H1 (cell line): ENCODE data around the gene ASMTL. TPM values are rescaled to one million over a fixed set of nuclear protein-coding genes. Genes with fewer than 3 reads are reported as not detected.

Source experiments
- CTCF ChIA-PET: fragments of 300-600 bp; sonication (Branson Sonifier 250); formaldehyde crosslinking; loops from one replicate; lab custom pipeline; 2021; ENCODE audit not compliant: partially characterized antibody; lab: Charles Lee
- POLR2A ChIA-PET: fragments of 300-600 bp; sonication (Branson Sonifier 250); formaldehyde crosslinking; loops from one replicate; lab custom pipeline; 2021; ENCODE audit warnings: inconsistent platforms; ENCODE audit not compliant: partially characterized antibody; lab: Charles Lee
- DNase-seq, 2 experiments: peaks; one replicate each; pipeline versions ENCODE4 v3.0.0 to v3.0.0-alpha.2; 2010 to 2022; ENCODE audit warnings: low spot score in 2 of 2, low read depth in 1 of 2, mixed read lengths in 1 of 2
- FAIRE-seq: peaks from 2 replicates; lab custom pipeline; 2011; peaks lifted over from hg19 to GRCh38; lab: Jason Lieb, UNC
- H2AFZ ChIP-seq: 2 replicates; pipeline ENCODE4 v1.8.1; 2012; ENCODE audit warnings: low read length, inconsistent platforms
- H2AK5ac ChIP-seq: 2 replicates; pipeline ENCODE4 v1.6.1; 2013; ENCODE audit warnings: low read depth, low read length
- H2BK120ac ChIP-seq: replicated peaks from 2 replicates; pipeline ENCODE3; 2013; ENCODE audit warnings: low read depth, low read length, inconsistent platforms
- H2BK12ac ChIP-seq: 2 replicates; pipeline ENCODE4 v1.6.1; 2013; ENCODE audit warnings: low read depth, low read length
- H2BK15ac ChIP-seq: 2 replicates; pipeline ENCODE4 v1.6.1; 2013; ENCODE audit warnings: low read length
- H2BK20ac ChIP-seq: 2 replicates; pipeline ENCODE4 v1.6.1; 2013; ENCODE audit warnings: low read length
- H2BK5ac ChIP-seq: 2 replicates; pipeline ENCODE4 v1.6.1; 2013; ENCODE audit warnings: low read depth, low read length
- H3K14ac ChIP-seq: 2 replicates; pipeline ENCODE4 v1.6.1; 2013; ENCODE audit warnings: inconsistent platforms; ENCODE audit not compliant: insufficient read length
- H3K18ac ChIP-seq: 2 replicates; pipeline ENCODE4 v1.6.1; 2013; ENCODE audit warnings: low read length; ENCODE audit errors: extremely low read depth
- H3K23ac ChIP-seq: 2 replicates; pipeline ENCODE4 v1.6.1; 2013; ENCODE audit warnings: inconsistent platforms; ENCODE audit not compliant: insufficient read length
- H3K23me2 ChIP-seq: 2 replicates; pipeline ENCODE4 v1.6.1; 2013; ENCODE audit warnings: low read depth, low read length
- H3K27ac ChIP-seq: 2 replicates; pipeline ENCODE4 v1.6.1; 2011; ENCODE audit warnings: low read depth, low read length, inconsistent platforms
- H3K27me3 ChIP-seq, 4 experiments: replicated peaks in 1 of 4; 1 replicate in 1 of 4; 2 replicates in 3 of 4; pipeline versions ENCODE4 v1.6.1 to v1.8.1; 2011 to 2013; ENCODE audit warnings: low read length in 3 of 4, mild to moderate bottlenecking in 3 of 4, inconsistent platforms in 2 of 4, mixed read lengths in 2 of 4, moderate library complexity in 1 of 4; ENCODE audit not compliant: control insufficient read depth in 3 of 4, insufficient read depth in 3 of 4; ENCODE audit errors: extremely low read depth in 1 of 4
- H3K36me3 ChIP-seq, 4 experiments: 2 replicates each; pipeline versions ENCODE4 v1.6.1 to v1.8.1; 2011 to 2013; ENCODE audit warnings: mild to moderate bottlenecking in 4 of 4, low read length in 3 of 4, moderate library complexity in 2 of 4, control low read depth in 1 of 4, inconsistent platforms in 1 of 4; ENCODE audit not compliant: insufficient read depth in 4 of 4, control insufficient read depth in 2 of 4
- H3K4ac ChIP-seq: replicated peaks from 2 replicates; pipeline ENCODE3; 2013; ENCODE audit warnings: low read length, low read depth, mixed read lengths, inconsistent platforms; ENCODE audit not compliant: insufficient read length
- H3K4me1 ChIP-seq, 4 experiments: replicated peaks in 1 of 4; 1 replicate in 1 of 4; 2 replicates in 3 of 4; pipeline versions ENCODE4 v1.6.1 to v1.8.1; 2011 to 2013; ENCODE audit warnings: low read length in 3 of 4, inconsistent platforms in 2 of 4, mixed read lengths in 1 of 4; ENCODE audit not compliant: insufficient read depth in 4 of 4, control insufficient read depth in 3 of 4
- H3K4me2 ChIP-seq, 2 experiments: 2 replicates each; pipeline versions ENCODE4 v1.6.1 to v1.8.1; 2011 to 2013; ENCODE audit warnings: low read depth in 2 of 2, low read length in 2 of 2, control low read depth in 1 of 2, inconsistent platforms in 1 of 2, mild to moderate bottlenecking in 1 of 2; ENCODE audit not compliant: insufficient read depth in 1 of 2
- H3K4me3 ChIP-seq, 4 experiments: fragments of 200-600, 300-600 bp in 1 of 4; sonication (generic), shearing (Covaris generic), sonication (Bioruptor Twin) in 1 of 4; 2 replicates each; pipeline versions ENCODE4 v1.5.1 to v1.8.1; 2011 to 2016; ENCODE audit warnings: low read length in 4 of 4, low read depth in 3 of 4, control low read depth in 2 of 4, inconsistent platforms in 2 of 4, mild to moderate bottlenecking in 2 of 4, mixed read lengths in 1 of 4, moderate library complexity in 1 of 4; ENCODE audit not compliant: insufficient read depth in 2 of 4; ENCODE audit errors: extremely low read depth in 1 of 4
- H3K56ac ChIP-seq: replicated peaks from 2 replicates; pipeline ENCODE3; 2013; ENCODE audit warnings: low read depth, mild to moderate bottlenecking, mixed read lengths, low read length, inconsistent platforms; ENCODE audit not compliant: insufficient read length
- H3K79me1 ChIP-seq: 2 replicates; pipeline ENCODE4 v1.6.1; 2013; ENCODE audit warnings: low read depth, low read length, control low read depth
- H3K79me2 ChIP-seq, 2 experiments: 2 replicates each; pipeline versions ENCODE4 v1.6.1 to v1.8.1; 2012 to 2013; ENCODE audit warnings: low read length in 2 of 2, mild to moderate bottlenecking in 2 of 2, inconsistent platforms in 1 of 2; ENCODE audit not compliant: insufficient read depth in 2 of 2, control insufficient read depth in 1 of 2
- H3K9ac ChIP-seq, 4 experiments: replicated peaks in 1 of 4; 1 replicate in 1 of 4; 2 replicates in 3 of 4; pipeline versions ENCODE4 v1.6.1 to v1.8.1; 2011 to 2013; ENCODE audit warnings: low read depth in 3 of 4, low read length in 3 of 4, control low read depth in 2 of 4, mild to moderate bottlenecking in 2 of 4, moderate library complexity in 2 of 4, inconsistent platforms in 1 of 4; ENCODE audit errors: extremely low read depth in 1 of 4
- H3K9me3 ChIP-seq, 2 experiments: 2 replicates each; pipeline versions ENCODE4 v1.6.1 to v1.8.1; 2012 to 2013; ENCODE audit warnings: mild to moderate bottlenecking in 2 of 2, moderate library complexity in 2 of 2, control low read depth in 1 of 2, inconsistent platforms in 1 of 2, low read depth in 1 of 2, low read length in 1 of 2, mixed read lengths in 1 of 2; ENCODE audit not compliant: insufficient read depth in 2 of 2
- H4K20me1 ChIP-seq, 2 experiments: replicated peaks in 1 of 2; 2 replicates each; pipeline versions ENCODE3 to v1.8.1; 2011 to 2013; ENCODE audit warnings: inconsistent platforms in 2 of 2, low read length in 2 of 2, mild to moderate bottlenecking in 1 of 2; ENCODE audit not compliant: insufficient read depth in 2 of 2, control insufficient read depth in 1 of 2
- H4K5ac ChIP-seq: 2 replicates; pipeline ENCODE4 v1.6.1; 2013; ENCODE audit warnings: low read length, low read depth, mixed read lengths, inconsistent platforms; ENCODE audit not compliant: insufficient read length
- H4K8ac ChIP-seq: 2 replicates; pipeline ENCODE4 v1.8.0; 2013; ENCODE audit warnings: mild to moderate bottlenecking, moderate library complexity, low read length, inconsistent platforms; ENCODE audit not compliant: insufficient read depth; ENCODE audit errors: extremely low read depth
- H4K91ac ChIP-seq: replicated peaks from 2 replicates; pipeline ENCODE3; 2013; ENCODE audit warnings: low read length, mixed read lengths, inconsistent platforms; ENCODE audit not compliant: insufficient read length
- ASH2L ChIP-seq: fragments of 200-600, 300-600 bp; sonication (generic); IDR thresholded peaks from one replicate; pipeline ENCODE4 v1.7.1; 2017; ENCODE audit warnings: low read length
- CBX8 ChIP-seq: fragments of 300-800, 300-1000 bp; sonication (generic); IDR thresholded peaks from 2 replicates; pipeline ENCODE4 v1.7.1; 2016; ENCODE audit warnings: low read depth, low read length, borderline replicate concordance
- HDAC2 ChIP-seq, 2 experiments: fragments of 300-600 bp in 1 of 2; sonication (generic) in 1 of 2; IDR thresholded peaks; 2 replicates each; pipeline ENCODE4 v1.6.1; 2011 to 2012; ENCODE audit warnings: low read depth in 2 of 2, low read length in 2 of 2, mild to moderate bottlenecking in 2 of 2, moderate library complexity in 2 of 2, borderline replicate concordance in 1 of 2, inconsistent platforms in 1 of 2
- NRF1 ChIP-seq: IDR thresholded peaks from 2 replicates; pipeline ENCODE4 v1.6.1; 2011; ENCODE audit warnings: mild to moderate bottlenecking, low read depth, low read length, improper control_type of control experiment
- POLR2AphosphoS5 ChIP-seq: IDR thresholded peaks from 2 replicates; pipeline ENCODE4 v1.6.1; 2011; ENCODE audit warnings: low read depth, low read length
- SIN3A ChIP-seq, 2 experiments: IDR thresholded peaks in 1 of 2; conservative IDR thresholded peaks in 1 of 2; 2 replicates each; pipeline ENCODE4 v1.6.1; 2011 to 2012; ENCODE audit warnings: low read length in 2 of 2, improper control_type of control experiment in 1 of 2, low read depth in 1 of 2, mild to moderate bottlenecking in 1 of 2
- WGBS, 2 experiments: shearing (Covaris generic) in 1 of 2; methylation state at CpG; one replicate each; pipeline versions ENCODE4 v1.1.6 to v1.1.7; 2013 to 2015; ENCODE audit warnings: low lambda C conversion rate in 2 of 2, mixed read lengths in 2 of 2, inconsistent platforms in 1 of 2, low coverage in 1 of 2, missing lambda C conversion rate in 1 of 2; ENCODE audit not compliant: insufficient replicate concordance in 2 of 2, insufficient coverage in 1 of 2, insufficient read length in 1 of 2; ENCODE audit errors: extremely low coverage in 1 of 2, missing lambda C conversion rate in 1 of 2; 5-methylcytosine and 5-hydroxymethylcytosine counted together
- polyA plus RNA-seq, 7 experiments: library from polyadenylated mRNA; depleted of rRNA in 3 of 7; stranded (reverse) in 5 of 7; unstranded in 2 of 7; fragments of >200 nt in 5 of 7; fragments of 200-250 nt in 2 of 7; gene quantifications; 1 replicate in 5 of 7; 2 replicates in 1 of 7; 4 replicates in 1 of 7; pipeline versions ENCODE4 v1.2.1 to v1.2.3, GENCODE V29; 2011 to 2013; ENCODE audit warnings: missing spikeins in 2 of 7, mixed read lengths in 2 of 7
- total RNA-seq: library from RNA; stranded (reverse); fragmentation: NEBNext Ultra II Directional; extraction: Animal tissue kit (Norgen Biotek cat#: 25700); gene quantifications from 2 replicates; pipeline ENCODE4 v1.2.1, GENCODE V29; 2021
- TF ChIP-seq, protein P1 (sequence below): IDR thresholded peaks from 2 replicates; pipeline ENCODE4 v1.6.1; 2011; ENCODE audit warnings: low read depth, mild to moderate bottlenecking, low read length; ENCODE audit not compliant: insufficient read depth
- TF ChIP-seq, protein P2 (sequence below): IDR thresholded peaks from 2 replicates; pipeline ENCODE4 v1.6.1; 2012; ENCODE audit warnings: low read length, inconsistent platforms

ASMTL gene
- total and polyA plus RNA-seq, 2 of the 8 experiments (the other 6 are each of a cell fraction or from before 2014, with no cell fraction given), result 75.6 to 81.4 TPM

GRCh38 chrX:1464041-1464970 lies 11.6 kb upstream of the ASMTL start:
- DNase-seq, result peak in 1 of 2 experiments; percentile 38
- 87% methylated on average over 24 of the region's 24 CpGs; no CpG with 5 or more reads in 1 of the 2 experiments for WGBS, 2 experiments
- Histone ChIP-seq H2AFZ (no peak overlapping the region), H3K4me1 (no peaks in the 10 kb centered on the region), H2BK120ac (no peak overlapping the region), H3K79me1 (no peaks in the 10 kb centered on the region), H4K91ac (no peak overlapping the region), H2BK5ac (no peak overlapping the region), H4K8ac (no peak overlapping the region), H3K79me2 (no peaks in the 10 kb centered on the region), H3K56ac (no peak overlapping the region), H3K18ac (peak overlapping the region; percentile 7; the same call in 1 of the 2 replicates), H2BK12ac (no peak overlapping the region), H3K9me3 (no peaks in the 10 kb centered on the region), H3K9ac (no peak overlapping the region), H4K20me1 (no peaks in the 10 kb centered on the region), H3K4me2 (no peak overlapping the region), H2BK15ac (no peak overlapping the region), H3K27me3 (no peaks in the 10 kb centered on the region; a peak in 1 of 7 replicates), H2AK5ac (no peak overlapping the region), H3K36me3 (no peaks in the 10 kb centered on the region), H3K4me3 (no peak overlapping the region), H4K5ac (no peak overlapping the region), H3K23me2 (no peaks in the 10 kb centered on the region; the same call in 1 of the 2 replicates), H3K27ac (no peak overlapping the region), H3K4ac (no peak overlapping the region), H3K23ac (no peak overlapping the region), H2BK20ac (peak overlapping the region; percentile 32; the same call in 1 of the 2 replicates), H3K14ac (no peak overlapping the region)
- no peak for FAIRE-seq
- TF ChIP-seq, protein P1, sequence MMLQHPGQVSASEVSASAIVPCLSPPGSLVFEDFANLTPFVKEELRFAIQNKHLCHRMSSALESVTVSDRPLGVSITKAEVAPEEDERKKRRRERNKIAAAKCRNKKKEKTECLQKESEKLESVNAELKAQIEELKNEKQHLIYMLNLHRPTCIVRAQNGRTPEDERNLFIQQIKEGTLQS, result no peak
- TF ChIP-seq CBX8 (no peak), HDAC2 (IDR thresholded peaks at IDR 0.05; ENCODE audit: borderline replicate concordance in 1 of 2, low read depth in 2 of 2, low read length in 2 of 2) (no peak), ASH2L (no peak), NRF1 (no peak), POLR2AphosphoS5 (no peak), SIN3A (conservative IDR thresholded peaks at IDR 0.05 in 1 of 2, IDR thresholded peaks at IDR 0.05 in 1 of 2; ENCODE audit: low read depth in 1 of 2, low read length in 2 of 2) (no peak)
- TF ChIP-seq, protein P2, sequence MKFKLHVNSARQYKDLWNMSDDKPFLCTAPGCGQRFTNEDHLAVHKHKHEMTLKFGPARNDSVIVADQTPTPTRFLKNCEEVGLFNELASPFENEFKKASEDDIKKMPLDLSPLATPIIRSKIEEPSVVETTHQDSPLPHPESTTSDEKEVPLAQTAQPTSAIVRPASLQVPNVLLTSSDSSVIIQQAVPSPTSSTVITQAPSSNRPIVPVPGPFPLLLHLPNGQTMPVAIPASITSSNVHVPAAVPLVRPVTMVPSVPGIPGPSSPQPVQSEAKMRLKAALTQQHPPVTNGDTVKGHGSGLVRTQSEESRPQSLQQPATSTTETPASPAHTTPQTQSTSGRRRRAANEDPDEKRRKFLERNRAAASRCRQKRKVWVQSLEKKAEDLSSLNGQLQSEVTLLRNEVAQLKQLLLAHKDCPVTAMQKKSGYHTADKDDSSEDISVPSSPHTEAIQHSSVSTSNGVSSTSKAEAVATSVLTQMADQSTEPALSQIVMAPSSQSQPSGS, result no peak
- ChIA-PET CTCF (no interaction called here), POLR2A (no interaction called here)
